ENCODE results near the gene CDYL2.

DNA sequence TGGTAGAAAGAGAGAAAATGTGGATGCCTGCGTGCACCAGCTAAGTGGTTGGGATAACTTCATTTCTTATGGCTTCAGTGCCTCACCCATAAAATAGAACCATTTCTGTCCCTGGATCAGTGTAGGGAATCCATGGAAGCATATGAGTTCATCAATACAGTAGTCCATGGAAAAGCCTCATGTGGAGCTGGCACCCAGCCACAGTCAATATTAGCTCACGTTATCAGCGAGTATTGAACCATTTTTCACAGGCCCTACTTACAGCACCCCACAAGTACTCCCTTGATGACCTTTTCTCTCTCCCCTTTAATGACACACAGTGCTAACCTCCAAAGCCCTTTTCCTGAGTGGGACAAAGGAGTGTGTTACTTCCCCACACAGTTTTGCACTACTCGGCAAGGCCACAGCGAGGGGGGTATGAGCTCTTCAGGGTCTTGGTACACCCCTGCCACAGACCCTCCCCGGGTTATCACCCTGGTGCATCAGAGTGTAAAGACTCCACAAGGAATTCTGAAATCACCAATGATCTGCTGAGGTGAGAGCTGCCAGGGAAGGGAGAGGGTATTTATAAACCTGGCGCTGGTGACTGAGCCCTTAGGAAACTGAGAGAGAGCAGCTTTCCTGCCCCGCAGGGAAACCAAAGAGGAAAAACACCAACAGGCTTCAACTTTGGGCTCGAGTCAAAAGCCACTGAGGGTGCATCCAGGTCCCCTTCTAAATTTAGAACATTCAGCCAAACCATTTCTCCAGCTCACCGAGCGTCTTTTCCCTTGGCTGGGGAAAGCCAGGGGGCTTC is 226.7 kb downstream of the CDYL2 start:
- no peak for TF ChIP-seq POLR2AphosphoS5 (IDR thresholded peaks at IDR 0.05)
- TF ChIP-seq, protein P1, sequence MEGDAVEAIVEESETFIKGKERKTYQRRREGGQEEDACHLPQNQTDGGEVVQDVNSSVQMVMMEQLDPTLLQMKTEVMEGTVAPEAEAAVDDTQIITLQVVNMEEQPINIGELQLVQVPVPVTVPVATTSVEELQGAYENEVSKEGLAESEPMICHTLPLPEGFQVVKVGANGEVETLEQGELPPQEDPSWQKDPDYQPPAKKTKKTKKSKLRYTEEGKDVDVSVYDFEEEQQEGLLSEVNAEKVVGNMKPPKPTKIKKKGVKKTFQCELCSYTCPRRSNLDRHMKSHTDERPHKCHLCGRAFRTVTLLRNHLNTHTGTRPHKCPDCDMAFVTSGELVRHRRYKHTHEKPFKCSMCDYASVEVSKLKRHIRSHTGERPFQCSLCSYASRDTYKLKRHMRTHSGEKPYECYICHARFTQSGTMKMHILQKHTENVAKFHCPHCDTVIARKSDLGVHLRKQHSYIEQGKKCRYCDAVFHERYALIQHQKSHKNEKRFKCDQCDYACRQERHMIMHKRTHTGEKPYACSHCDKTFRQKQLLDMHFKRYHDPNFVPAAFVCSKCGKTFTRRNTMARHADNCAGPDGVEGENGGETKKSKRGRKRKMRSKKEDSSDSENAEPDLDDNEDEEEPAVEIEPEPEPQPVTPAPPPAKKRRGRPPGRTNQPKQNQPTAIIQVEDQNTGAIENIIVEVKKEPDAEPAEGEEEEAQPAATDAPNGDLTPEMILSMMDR (IDR thresholded peaks at IDR 0.05), result no peak
